PFSK-1 (cell line): ENCODE measurements around the gene MRPL14.
A peak's percentile ranks its signal among the peaks of the same experiment; 100 is the strongest.

ENCODE experiments used
- FOXP2 ChIP-seq: optimal IDR thresholded peaks from 2 replicates; pipeline ENCODE3; 2011; ENCODE audit warnings: borderline replicate concordance, control low read depth, inconsistent platforms; ENCODE audit not compliant: insufficient read depth; ENCODE audit errors: extremely low read length, extremely low read depth
- POLR2AphosphoS5 ChIP-seq: IDR thresholded peaks from 2 replicates; pipeline ENCODE4 v1.6.1; 2012; ENCODE audit warnings: low read depth, mild to moderate bottlenecking, control low read depth, low read length, moderate library complexity
- REST ChIP-seq, 2 experiments: IDR thresholded peaks; 2 replicates each; pipeline versions ENCODE4 v1.6.1 to v1.8.0; 2011 to 2012; ENCODE audit warnings: low read depth in 2 of 2, low read length in 2 of 2, control low read depth in 1 of 2, inconsistent platforms in 1 of 2, mild to moderate bottlenecking in 1 of 2, moderate library complexity in 1 of 2; ENCODE audit not compliant: insufficient read depth in 1 of 2
- SIN3A ChIP-seq: IDR thresholded peaks from 2 replicates; pipeline ENCODE4 v1.6.1; 2012; ENCODE audit warnings: mild to moderate bottlenecking, low read length, moderate library complexity, borderline replicate concordance; ENCODE audit not compliant: insufficient read depth
- TAF1 ChIP-seq: IDR thresholded peaks from 2 replicates; pipeline ENCODE4 v1.6.1; 2012; ENCODE audit warnings: low read length, control low read depth, borderline replicate concordance; ENCODE audit not compliant: insufficient read depth

MRPL14 gene

GRCh38 chr6:44080561-44081521, 46.4 kb downstream of the MRPL14 start:
- TF ChIP-seq FOXP2 (no peak), REST (IDR thresholded peaks at IDR 0.05; ENCODE audit: insufficient read depth in 1 of 2, low read depth in 2 of 2, low read length in 2 of 2) (no peak)

DNA sequence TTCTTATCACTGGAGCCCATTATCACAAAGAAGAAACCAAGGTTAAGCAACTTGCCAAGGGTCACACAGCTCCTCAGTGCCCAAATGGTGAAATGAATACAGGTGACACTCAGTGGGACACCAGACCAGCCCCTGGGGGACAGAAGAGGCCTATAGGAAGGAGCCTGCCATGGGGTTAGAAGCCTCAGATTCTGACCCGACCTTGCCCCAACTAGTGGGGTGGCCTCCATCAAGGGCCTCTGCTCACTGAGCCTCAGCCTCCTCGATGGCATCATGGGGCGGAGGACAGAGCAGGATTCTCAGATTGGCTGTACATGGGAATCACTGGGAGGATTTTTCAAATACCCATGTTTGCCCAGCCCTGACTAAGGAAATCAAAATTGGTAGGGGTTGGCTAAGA, 47.6 kb downstream of the MRPL14 start:
- no peak for TF ChIP-seq POLR2AphosphoS5
- no peak for TF ChIP-seq FOXP2
- no peak for TF ChIP-seq SIN3A
- TF ChIP-seq REST (IDR thresholded peaks at IDR 0.05; ENCODE audit: insufficient read depth in 1 of 2, low read depth in 2 of 2, low read length in 2 of 2) = no peak
- no peak for TF ChIP-seq TAF1

- TF ChIP-seq TAF1 (0 out of 2 replicates have a peak, but pooled peaks have one; percentile 29), SIN3A (no peak)
Measured at GRCh38 chr6:44078827-44079671, 48.2 kb downstream of the MRPL14 start.

DNA sequence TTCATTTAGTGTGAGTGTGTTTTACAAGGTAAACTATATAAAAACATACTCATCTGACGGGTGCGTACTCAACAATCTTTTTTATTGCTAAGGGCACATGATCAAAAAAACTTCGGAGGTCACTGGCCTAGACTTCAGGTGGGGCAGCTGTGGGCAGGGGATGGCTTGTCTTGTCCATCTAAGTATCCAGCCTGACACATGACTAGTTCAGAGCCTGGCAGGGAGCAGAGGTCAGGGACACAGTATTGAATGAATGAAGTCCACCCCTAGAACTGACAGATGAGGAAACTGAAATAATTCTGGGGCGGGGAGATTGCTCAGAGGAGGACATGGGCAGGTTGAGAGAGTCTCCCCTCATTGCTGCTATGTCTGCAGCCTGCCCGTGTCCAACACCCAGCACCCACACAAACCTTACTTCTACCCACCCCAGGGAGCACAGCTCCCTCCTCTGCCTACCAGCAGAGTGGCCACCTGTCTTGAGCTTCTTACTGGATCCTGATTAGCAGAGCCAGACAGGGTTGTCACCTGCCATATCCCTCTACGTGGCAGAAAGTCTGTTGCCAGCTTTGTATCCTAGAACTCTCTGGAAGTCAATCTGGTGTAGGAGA, 48.9 kb downstream of the MRPL14 start:
- TF ChIP-seq FOXP2 (no peak), POLR2AphosphoS5 (no peak), SIN3A (no peak), REST (IDR thresholded peaks at IDR 0.05; ENCODE audit: insufficient read depth in 1 of 2, low read depth in 2 of 2, low read length in 2 of 2) (no peak), TAF1 (no peak)

GRCh38 chr6:44077214-44077946, 49.9 kb downstream of the MRPL14 start:
- TF ChIP-seq POLR2AphosphoS5 = no peak
- TF ChIP-seq FOXP2 = no peak
- TF ChIP-seq REST (IDR thresholded peaks at IDR 0.05; ENCODE audit: insufficient read depth in 1 of 2, low read depth in 2 of 2, low read length in 2 of 2) = no peak
